HepG2 (cell line): Measurements from ENCODE around the gene PTPN3. TPM values are rescaled to one million over a fixed set of nuclear protein-coding genes. Genes with fewer than 3 reads are reported as not detected.
A peak's percentile ranks its signal among the peaks of the same experiment; 100 is the strongest.

Experiments used
- ARHGAP35 ChIP-seq: sonication (generic); formaldehyde crosslinking; IDR thresholded peaks from 2 replicates; pipeline ENCODE4 v1.9.0; 2022; ENCODE audit warnings: mild to moderate bottlenecking, inconsistent platforms, moderate library complexity, missing genetic modification reagents, borderline replicate concordance
- ARID5B ChIP-seq: IDR thresholded peaks from 2 replicates; pipeline ENCODE4 v1.4.0; 2020; ENCODE audit warnings: mild to moderate bottlenecking, missing genetic modification reagents
- ATF1 ChIP-seq: IDR thresholded peaks from 2 replicates; pipeline ENCODE4 v1.6.1; 2016; ENCODE audit warnings: mild to moderate bottlenecking, control low read depth
- FOXO1 ChIP-seq: sonication (generic); formaldehyde crosslinking; IDR thresholded peaks from 2 replicates; pipeline ENCODE4 v1.4.0; 2020; ENCODE audit warnings: missing genetic modification reagents
- GRHL1 ChIP-seq: sonication (generic); formaldehyde crosslinking; conservative IDR thresholded peaks from 2 replicates; pipeline ENCODE4 v1.8.0; 2022; ENCODE audit warnings: missing genetic modification reagents
- MEF2D ChIP-seq: sonication (generic); formaldehyde crosslinking; IDR thresholded peaks from 2 replicates; pipeline ENCODE4 v1.5.1; 2020; ENCODE audit warnings: mild to moderate bottlenecking, missing genetic modification reagents
- NFYB ChIP-seq: sonication (generic); formaldehyde crosslinking; IDR thresholded peaks from 2 replicates; pipeline ENCODE4 v1.4.0; 2020; ENCODE audit warnings: missing genetic modification reagents
- NPAS2 ChIP-seq: sonication (generic); formaldehyde crosslinking; IDR thresholded peaks from 2 replicates; pipeline ENCODE4 v1.8.0; 2022; ENCODE audit warnings: mild to moderate bottlenecking, missing genetic modification reagents, borderline replicate concordance
- SKIL ChIP-seq: sonication (generic); formaldehyde crosslinking; IDR thresholded peaks from 2 replicates; pipeline ENCODE4 v1.8.0; 2022; ENCODE audit warnings: missing genetic modification reagents, mild to moderate bottlenecking, moderate library complexity, borderline replicate concordance
- TMF1 ChIP-seq: sonication (generic); formaldehyde crosslinking; IDR thresholded peaks from 2 replicates; pipeline ENCODE4 v1.8.1; 2022; ENCODE audit warnings: low read depth, missing genetic modification reagents
- ZFP1 ChIP-seq: IDR thresholded peaks from 2 replicates; pipeline ENCODE4 v1.6.1; 2016
- ZKSCAN1 ChIP-seq: fragments of 150-350 bp; IDR thresholded peaks from 2 replicates; pipeline ENCODE4 v1.6.1; 2014; ENCODE audit warnings: low read length
- ZKSCAN5 ChIP-seq: sonication (generic); formaldehyde crosslinking; IDR thresholded peaks from 2 replicates; pipeline ENCODE4 v1.5.1; 2020; ENCODE audit warnings: mild to moderate bottlenecking, missing genetic modification reagents
- ZNF350 ChIP-seq: sonication (generic); formaldehyde crosslinking; IDR thresholded peaks from 2 replicates; pipeline ENCODE4 v1.4.0; 2020; ENCODE audit warnings: mild to moderate bottlenecking, low read depth, missing genetic modification reagents, borderline replicate concordance
- ZNF512B ChIP-seq: sonication (generic); formaldehyde crosslinking; IDR thresholded peaks from 2 replicates; pipeline ENCODE4 v1.5.1; 2020; ENCODE audit warnings: missing genetic modification reagents, mild to moderate bottlenecking, borderline replicate concordance
- ZNF513 ChIP-seq: sonication (generic); formaldehyde crosslinking; conservative IDR thresholded peaks from 2 replicates; pipeline ENCODE4 v1.5.0; 2020; ENCODE audit warnings: missing genetic modification reagents
- ZNF766 ChIP-seq: sonication (generic); formaldehyde crosslinking; IDR thresholded peaks from 2 replicates; pipeline ENCODE4 v1.5.0; 2020; ENCODE audit warnings: missing genetic modification reagents, borderline replicate concordance
- polyA plus RNA-seq, 8 experiments: library from polyadenylated mRNA; depleted of rRNA in 3 of 8; stranded (reverse) in 7 of 8; unstranded in 1 of 8; fragments of >200 nt; fragmentation: Illumina TruSeq in 4 of 8; extraction: Trizol in 4 of 8; gene quantifications; 2 replicates each; pipeline versions ENCODE4 v1.2.1 to v1.2.3, GENCODE V29; 2011 to 2016; ENCODE audit warnings: low read depth in 4 of 8, missing spikeins in 1 of 8, mixed read lengths in 1 of 8; ENCODE audit not compliant: insufficient read depth in 1 of 8
- total RNA-seq, 5 experiments: library from RNA; depleted of rRNA; stranded (reverse); fragments of >200 nt; fragmentation: Illumina TruSeq; extraction: Trizol; gene quantifications; 2 replicates each; pipeline ENCODE4 v1.2.3, GENCODE V29; 2016; ENCODE audit warnings: low read depth in 1 of 5

Gene PTPN3
- total and polyA plus RNA-seq, 2 of the 13 experiments (the other 11 are each of a cell fraction or from before 2014, with no cell fraction given), result 5.6 to 20.5 TPM

GRCh38 chr9:109499631-109500410 lies 1.7 kb upstream of the PTPN3 start (continued):
- TF ChIP-seq SKIL (CRISPR knock-in tag), result no peak
- TF ChIP-seq ATF1 (CRISPR knock-in tag), result no peak
- TF ChIP-seq FOXO1 (CRISPR knock-in tag), result peak; percentile 61
- TF ChIP-seq ZNF513, result no peak
- TF ChIP-seq ZFP1, result no peak
- no peak for TF ChIP-seq NFYB
- no peak for TF ChIP-seq ZNF350 (CRISPR knock-in tag)
- TF ChIP-seq TMF1 (CRISPR knock-in tag), result 0 out of 2 replicates have a peak, but pooled peaks have one; percentile 45
- peak; percentile 50; the same call in 1 of the 2 replicates for TF ChIP-seq ARID5B (CRISPR knock-in tag)
- no peak for TF ChIP-seq ZNF766 (CRISPR knock-in tag)
- no peak for TF ChIP-seq ZNF512B (CRISPR knock-in tag)
- no peak for TF ChIP-seq NPAS2 (CRISPR knock-in tag)
- no peak for TF ChIP-seq ZKSCAN5 (CRISPR knock-in tag)
- TF ChIP-seq ARHGAP35, result no peak
- no peak for TF ChIP-seq GRHL1 (CRISPR knock-in tag)
- TF ChIP-seq MEF2D (CRISPR knock-in tag), result no peak
- TF ChIP-seq ZKSCAN1, result no peak
